PC-3 (cell line): ENCODE data around the gene PJA1. TPM values are rescaled to one million over a fixed set of nuclear protein-coding genes. Genes with fewer than 3 reads are reported as not detected.

Source experiments
- ATAC-seq: fragments of 200-7000 bp; cut with Tn5 transposase; 2 replicates; pipeline ENCODE4 v1.9.1; 2020; ENCODE audit warnings: mild to moderate bottlenecking, moderate library complexity
- BruUV-seq: library from RNA; stranded (reverse); fragments of 400-500 nt; replicated peaks from 2 replicates; lab custom pipeline; 2021; lab: Mats Ljungman, UMichigan
- CTCF ChIA-PET: fragments of 300-600 bp; sonication (Branson Sonifier 250); formaldehyde crosslinking; loops from one replicate; lab custom pipeline; 2022; ENCODE audit warnings: antibody characterized with exemption; lab: Charles Lee
- POLR2A ChIA-PET: fragments of 300-600 bp; sonication (Branson Sonifier 250); formaldehyde crosslinking; loops from one replicate; lab custom pipeline; 2022; ENCODE audit warnings: antibody characterized with exemption; ENCODE audit not compliant: unreplicated experiment; lab: Charles Lee
- DNase-seq: peaks from one replicate; pipeline ENCODE4 v3.0.0-alpha.2; 2015
- H2AFZ ChIP-seq: fragments of 300-600 bp; sonication (generic); 2 replicates; pipeline ENCODE4 v1.6.0; 2016; ENCODE audit warnings: antibody characterized with exemption, low read length
- H3F3A ChIP-seq: fragments of 300-600 bp; sonication (generic); one replicate; pipeline ENCODE4 v1.6.0; 2017; ENCODE audit warnings: antibody characterized with exemption, low read length, control low read depth, mild to moderate bottlenecking; ENCODE audit not compliant: unreplicated experiment
- H3K27ac ChIP-seq: fragments of 300-600 bp; sonication (generic); 2 replicates; pipeline ENCODE4 v1.5.1; 2016; ENCODE audit warnings: mild to moderate bottlenecking, low read length
- H3K27me3 ChIP-seq: fragments of 300-600 bp; sonication (generic); 2 replicates; pipeline ENCODE4 v1.6.1; 2016; ENCODE audit warnings: low read length, mixed read lengths
- H3K36me3 ChIP-seq: fragments of 300-600 bp; sonication (generic); 2 replicates; pipeline ENCODE4 v1.6.1; 2016; ENCODE audit warnings: low read depth, mixed run types, low read length, mixed read lengths
- H3K4me1 ChIP-seq: fragments of 300-600 bp; sonication (generic); 2 replicates; pipeline ENCODE4 v1.5.1; 2016; ENCODE audit warnings: low read length; ENCODE audit not compliant: insufficient read depth
- H3K4me2 ChIP-seq: fragments of 300-600 bp; sonication (generic); 2 replicates; pipeline ENCODE4 v1.6.0; 2016; ENCODE audit warnings: low read length
- H3K4me3 ChIP-seq: fragments of 300-600 bp; sonication (generic); 2 replicates; pipeline ENCODE4 v1.5.1; 2016; ENCODE audit warnings: mild to moderate bottlenecking, low read length, mixed read lengths
- H3K79me2 ChIP-seq: fragments of 300-600 bp; sonication (generic); 2 replicates; pipeline ENCODE4 v1.6.1; 2017; ENCODE audit warnings: low read length, mixed read lengths
- H3K9ac ChIP-seq: fragments of 300-600 bp; sonication (generic); 2 replicates; pipeline ENCODE4 v1.6.0; 2016; ENCODE audit warnings: mild to moderate bottlenecking, low read length
- H3K9me2 ChIP-seq: fragments of 300-600 bp; sonication (generic); replicated peaks from 2 replicates; pipeline ENCODE4 v1.6.1; 2016; ENCODE audit warnings: mixed run types, low read length, mixed read lengths
- H3K9me3 ChIP-seq: fragments of 300-600 bp; sonication (generic); 2 replicates; pipeline ENCODE4 v1.6.1; 2016; ENCODE audit warnings: low read length, mixed read lengths
- H4K20me1 ChIP-seq: fragments of 300-600 bp; sonication (generic); 2 replicates; pipeline ENCODE4 v1.6.1; 2016; ENCODE audit warnings: low read length, mixed read lengths
- CTCF ChIP-seq: fragments of 300-600 bp; sonication (generic); conservative IDR thresholded peaks from 2 replicates; pipeline ENCODE4 v1.5.1; 2017; ENCODE audit warnings: antibody characterized with exemption, low read depth, mild to moderate bottlenecking, low read length
- EZH2 ChIP-seq: fragments of 300-600 bp; sonication (generic); IDR thresholded peaks from one replicate; pipeline ENCODE4 v1.6.1; 2017; ENCODE audit warnings: antibody characterized with exemption, mild to moderate bottlenecking, low read length; ENCODE audit not compliant: unreplicated experiment
- EZH2phosphoT487 ChIP-seq: fragments of 300-600 bp; sonication (generic); IDR thresholded peaks from 2 replicates; pipeline ENCODE4 v1.6.1; 2018; ENCODE audit warnings: mild to moderate bottlenecking, antibody characterized with exemption, low read length, borderline replicate concordance
- intact Hi-C: fragments of 100-400 bp; cut with micrococcal nuclease; formaldehyde crosslinking; loops from 2 replicates; pipeline ENCODE4 v1.9.0; 2023
- total RNA-seq: library from RNA; depleted of rRNA; stranded (reverse); fragments of >200 nt; gene quantifications from 2 replicates; pipeline ENCODE4 v1.2.3, GENCODE V29; 2014

The PJA1 gene
- total RNA-seq, 1 experiment from 2014 or later: 37.6 TPM

DNA sequence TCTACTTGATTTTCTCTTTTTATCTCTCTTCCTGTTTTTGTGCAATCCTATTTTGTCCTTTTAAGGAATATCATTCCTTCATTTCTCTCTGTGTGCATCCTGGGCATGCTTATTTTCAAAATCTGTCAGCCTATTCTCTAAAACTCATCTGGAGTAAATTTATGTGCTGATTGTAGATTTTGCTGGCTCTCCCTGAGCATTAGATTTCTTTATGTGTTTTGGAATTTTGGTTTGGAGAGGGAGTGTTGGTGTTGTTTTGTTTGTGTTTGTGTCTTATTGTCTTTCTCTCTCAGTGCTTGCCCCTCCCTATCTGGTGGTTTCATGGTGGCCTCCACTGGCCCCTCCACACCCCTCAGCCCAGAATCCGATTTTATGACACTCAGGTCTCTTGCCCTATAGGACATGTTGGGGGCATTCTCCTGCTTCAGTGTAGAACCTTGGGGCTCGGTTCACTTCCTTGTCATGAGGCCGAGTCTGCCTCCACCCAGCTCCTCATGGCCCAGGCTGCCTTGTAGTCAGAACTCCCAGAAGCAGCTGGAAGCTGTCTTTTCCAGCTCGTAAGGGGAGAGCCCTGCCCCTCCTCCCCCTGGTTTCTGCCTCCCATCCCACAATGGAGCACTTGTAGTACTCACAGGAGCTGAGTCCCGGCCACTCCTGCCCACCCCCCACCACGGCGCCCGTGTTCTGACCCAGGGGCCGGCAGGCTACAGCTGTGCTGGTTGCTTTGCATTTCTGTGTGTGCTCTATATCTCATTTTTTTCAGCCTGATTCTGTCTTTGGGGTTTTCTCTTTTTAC lies 24.5 kb upstream of the PJA1 start:
- H3K27ac ChIP-seq: no peak overlapping the region
- no peaks in the 10 kb centered on the region for H3K9me2 ChIP-seq
- no peaks in the 10 kb centered on the region for H3F3A ChIP-seq
- POLR2A ChIA-PET: no interaction called here
- no peaks in the 10 kb centered on the region for H3K27me3 ChIP-seq
- TF ChIP-seq EZH2 (no peak), EZH2phosphoT487 (no peak), CTCF (no peak)
- CTCF ChIA-PET: no interaction called here
- DNase-seq (no peak), ATAC-seq (no peak)
- no peaks in the 10 kb centered on the region for H4K20me1 ChIP-seq
- intact Hi-C loops: no loop called here
- H2AFZ ChIP-seq: no peak overlapping the region
- H3K9ac ChIP-seq: no peak overlapping the region
- H3K4me3 ChIP-seq: no peak overlapping the region
- H3K4me1 ChIP-seq: no peaks in the 10 kb centered on the region
- no peaks in the 10 kb centered on the region for H3K36me3 ChIP-seq
- H3K9me3 ChIP-seq: no peaks in the 10 kb centered on the region
- H3K79me2 ChIP-seq: no peaks in the 10 kb centered on the region
- no TSS peak for BruUV-seq
- no peak overlapping the region for H3K4me2 ChIP-seq

GRCh38 chrX:69186651-69187050 lies 21.4 kb upstream of the PJA1 start:
- POLR2A ChIA-PET: no interaction called here
- H3K27me3 ChIP-seq: no peaks in the 10 kb centered on the region
- no peak overlapping the region for H3K9ac ChIP-seq
- CTCF ChIA-PET: no interaction called here
- intact Hi-C loops: no loop called here
- BruUV-seq: no TSS peak
- H3K27ac ChIP-seq: no peak overlapping the region
- ATAC-seq (no peak), DNase-seq (no peak)
- H3K9me2 ChIP-seq: no peaks in the 10 kb centered on the region
- H2AFZ ChIP-seq: no peak overlapping the region
- no peaks in the 10 kb centered on the region for H4K20me1 ChIP-seq
- H3K4me2 ChIP-seq: no peak overlapping the region
- no peaks in the 10 kb centered on the region for H3K4me1 ChIP-seq
- no peaks in the 10 kb centered on the region for H3K9me3 ChIP-seq
- H3F3A ChIP-seq: no peaks in the 10 kb centered on the region
- no peak overlapping the region for H3K4me3 ChIP-seq
- TF ChIP-seq EZH2phosphoT487: no peak
- TF ChIP-seq EZH2: no peak
- no peak for TF ChIP-seq CTCF
- no peaks in the 10 kb centered on the region for H3K79me2 ChIP-seq
- no peaks in the 10 kb centered on the region for H3K36me3 ChIP-seq

DNA sequence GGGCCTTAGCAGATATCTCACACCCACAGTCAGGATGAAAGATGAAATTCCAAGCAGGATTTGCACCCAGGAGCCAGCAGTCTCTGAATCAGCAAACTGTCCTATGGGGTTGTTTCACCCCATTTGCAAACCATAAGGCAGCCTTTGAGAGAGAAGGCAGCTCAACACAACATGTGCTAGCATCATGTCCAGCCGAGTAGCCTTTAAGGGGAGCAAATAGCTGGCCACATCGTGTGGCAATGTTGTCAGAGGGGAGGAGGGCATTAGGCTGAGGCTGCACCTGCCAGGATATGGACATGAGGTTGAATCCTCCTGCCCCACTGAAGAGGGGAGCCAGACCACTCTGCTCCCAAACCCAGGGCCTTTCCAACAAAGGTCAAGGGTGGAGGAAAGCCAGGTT lies 20.6 kb upstream of the PJA1 start:
- intact Hi-C loops: no loop called here
- ChIA-PET CTCF (no interaction called here), POLR2A (no interaction called here)
- ATAC-seq (no peak), DNase-seq (no peak)
- Histone ChIP-seq H3K27ac (no peak overlapping the region), H3K9me2 (no peaks in the 10 kb centered on the region), H2AFZ (no peak overlapping the region), H3K9me3 (no peaks in the 10 kb centered on the region), H3K4me1 (no peaks in the 10 kb centered on the region), H3K27me3 (no peaks in the 10 kb centered on the region), H3K4me2 (no peak overlapping the region), H3K9ac (no peak overlapping the region), H3K4me3 (no peak overlapping the region), H3K36me3 (no peaks in the 10 kb centered on the region), H3K79me2 (no peaks in the 10 kb centered on the region), H3F3A (no peaks in the 10 kb centered on the region), H4K20me1 (no peaks in the 10 kb centered on the region)
- TF ChIP-seq EZH2phosphoT487 (no peak), EZH2 (no peak), CTCF (no peak)
- BruUV-seq: no TSS peak
